Thyroid gland (tissue), 4 donors: ENCODE measurements around the gene ANKRD65.
"Not testable (repeated sequence)": the region's sequence is repeated elsewhere in the genome, so short reads cannot be mapped to it uniquely, and the experiment has no call there.

Source experiments
- CTCF ChIP-seq, 6 experiments: fragments of 200-600 bp in 3 of 6; fragments of 450-650 bp in 3 of 6; sonication (generic) in 3 of 6; IDR thresholded peaks; one replicate each; pipeline ENCODE4 v1.5.1; 2016 to 2019; ENCODE audit warnings: antibody characterized with exemption in 6 of 6, mild to moderate bottlenecking in 2 of 6, inconsistent platforms in 1 of 6, moderate library complexity in 1 of 6
- POLR2A ChIP-seq, 2 donors: fragments of 450-650 bp; IDR thresholded peaks; one replicate each; pipeline ENCODE4 v1.6.1; 2017; ENCODE audit warnings: antibody characterized with exemption in 2 of 2, mild to moderate bottlenecking in 2 of 2, moderate library complexity in 1 of 2

GRCh38 chr1:1385339-1385738 lies 35.7 kb downstream of the ANKRD65 start:
- TF ChIP-seq POLR2A, CTCF (IDR thresholded peaks at IDR 0.05): not testable (repeated sequence)
